Neural cell (in vitro differentiated cells): ENCODE results near the gene MTRF1. TPM values are rescaled to one million over a fixed set of nuclear protein-coding genes. Genes with fewer than 3 reads are reported as not detected.

Experiments used
- H2AFZ ChIP-seq: fragments of 200-600, 300-800 bp; sonication (generic), shearing (Covaris generic); 2 replicates; pipeline ENCODE4 v1.6.0; 2014; ENCODE audit warnings: low read depth, mild to moderate bottlenecking, antibody characterized with exemption, low read length, moderate library complexity
- H3F3A ChIP-seq: fragments of 200-600 bp; shearing (Covaris generic); 2 replicates; pipeline ENCODE4 v1.6.1; 2016; ENCODE audit warnings: mild to moderate bottlenecking, moderate library complexity, mixed read lengths, antibody characterized with exemption, low read length; ENCODE audit not compliant: insufficient read depth, poor library complexity, severe bottlenecking
- H3K27ac ChIP-seq: fragments of 200-600, 300-800 bp; sonication (generic), shearing (Covaris generic); 2 replicates; pipeline ENCODE4 v1.5.1; 2014; ENCODE audit warnings: mild to moderate bottlenecking, low read length, moderate library complexity
- H3K27me3 ChIP-seq: fragments of 300-800, 200-600 bp; sonication (generic), shearing (Covaris generic); 2 replicates; pipeline ENCODE4 v1.6.0; 2014; ENCODE audit warnings: mild to moderate bottlenecking, low read depth, low read length, moderate library complexity; ENCODE audit not compliant: insufficient read depth
- H3K36me3 ChIP-seq: fragments of 300-800, 200-600 bp; sonication (generic), shearing (Covaris generic); 2 replicates; pipeline ENCODE4 v1.5.1; 2014; ENCODE audit warnings: mild to moderate bottlenecking, antibody characterized with exemption, low read length, moderate library complexity; ENCODE audit not compliant: insufficient read depth
- H3K4me2 ChIP-seq: fragments of 300-800, 200-600 bp; sonication (generic), shearing (Covaris generic); 2 replicates; pipeline ENCODE4 v1.6.0; 2014; ENCODE audit warnings: mild to moderate bottlenecking, low read length
- H3K4me3 ChIP-seq: fragments of 300-800, 200-600 bp; sonication (generic), shearing (Covaris generic); 2 replicates; pipeline ENCODE4 v1.5.1; 2014; ENCODE audit warnings: mild to moderate bottlenecking, low read length, moderate library complexity
- H3K79me2 ChIP-seq: fragments of 200-600 bp; shearing (Covaris generic); replicated peaks from 2 replicates; pipeline ENCODE4 v1.6.0; 2014; ENCODE audit warnings: mild to moderate bottlenecking, low read length, moderate library complexity; ENCODE audit not compliant: insufficient read depth
- H3K9ac ChIP-seq: fragments of 300-800, 200-600 bp; sonication (generic), shearing (Covaris generic); 2 replicates; pipeline ENCODE4 v1.6.1; 2016; ENCODE audit warnings: mild to moderate bottlenecking, low read length, mixed read lengths
- H3K9me2 ChIP-seq: fragments of 200-600 bp; shearing (Covaris generic); 2 replicates; pipeline ENCODE4 v1.6.1; 2016; ENCODE audit warnings: mild to moderate bottlenecking, low read length, mixed read lengths; ENCODE audit not compliant: insufficient read depth
- H3K9me3 ChIP-seq: fragments of 200-600, 300-800 bp; sonication (generic), shearing (Covaris generic); 2 replicates; pipeline ENCODE4 v1.6.1; 2016; ENCODE audit warnings: mild to moderate bottlenecking, mixed run types, low read length, moderate library complexity, mixed read lengths
- H4K20me1 ChIP-seq: fragments of 200-600 bp; shearing (Covaris generic); 2 replicates; pipeline ENCODE4 v1.6.1; 2016; ENCODE audit warnings: mild to moderate bottlenecking, mixed run types; ENCODE audit not compliant: insufficient read depth
- CTCF ChIP-seq: fragments of 450-650 bp; IDR thresholded peaks from 2 replicates; pipeline ENCODE4 v1.5.1; 2014; ENCODE audit warnings: antibody characterized with exemption, mild to moderate bottlenecking, moderate library complexity; ENCODE audit not compliant: poor library complexity, severe bottlenecking
- EP300 ChIP-seq: fragments of 450-650 bp; conservative IDR thresholded peaks from 2 replicates; pipeline ENCODE4 v1.6.1; 2014; ENCODE audit warnings: antibody characterized with exemption, mild to moderate bottlenecking, moderate library complexity; ENCODE audit not compliant: poor library complexity, severe bottlenecking
- EZH2 ChIP-seq: fragments of 200-600, 300-800 bp; shearing (Covaris generic), sonication (generic); IDR thresholded peaks from 2 replicates; pipeline ENCODE4 v1.6.1; 2014; ENCODE audit warnings: antibody characterized with exemption, low read length, borderline replicate concordance, mild to moderate bottlenecking; ENCODE audit not compliant: insufficient read depth, poor library complexity, severe bottlenecking
- MXI1 ChIP-seq: fragments of 450-650 bp; conservative IDR thresholded peaks from 2 replicates; pipeline ENCODE4 v1.6.1; 2014; ENCODE audit warnings: antibody characterized with exemption, mild to moderate bottlenecking; ENCODE audit not compliant: poor library complexity, severe bottlenecking
- POLR2AphosphoS5 ChIP-seq: IDR thresholded peaks from 2 replicates; pipeline ENCODE4 v1.6.1; 2012
- RAD21 ChIP-seq: fragments of 450-650 bp; conservative IDR thresholded peaks from 2 replicates; pipeline ENCODE4 v1.6.1; 2014; ENCODE audit warnings: antibody characterized with exemption, mild to moderate bottlenecking, moderate library complexity
- REST ChIP-seq: IDR thresholded peaks from 2 replicates; pipeline ENCODE4 v1.6.1; 2012; ENCODE audit warnings: borderline replicate concordance
- SMC3 ChIP-seq: fragments of 450-650 bp; conservative IDR thresholded peaks from 2 replicates; pipeline ENCODE4 v1.6.1; 2014; ENCODE audit warnings: antibody characterized with exemption, mild to moderate bottlenecking, moderate library complexity; ENCODE audit not compliant: poor library complexity
- TAF1 ChIP-seq: IDR thresholded peaks from 2 replicates; pipeline ENCODE4 v1.6.1; 2012; ENCODE audit warnings: low read depth
- polyA plus RNA-seq: library from polyadenylated mRNA; depleted of rRNA; stranded (reverse); fragments of >200 nt; gene quantifications from 2 replicates; pipeline ENCODE4 v1.2.3, GENCODE V29; 2014

Gene MTRF1
- polyA plus RNA-seq, 1 donor from 2014 or later, result 15.7 TPM

GRCh38 chr13:41216160-41216559 is 47.2 kb downstream of the MTRF1 start:
- no peaks in the 10 kb centered on the region for H3F3A ChIP-seq
- H3K9me3 ChIP-seq, result no peaks in the 10 kb centered on the region
- no peak overlapping the region for H3K4me3 ChIP-seq
- no peaks in the 10 kb centered on the region for H3K36me3 ChIP-seq
- no peak overlapping the region for H2AFZ ChIP-seq
- H3K27ac ChIP-seq, result no peak overlapping the region
- no peaks in the 10 kb centered on the region for H3K27me3 ChIP-seq
- H3K9me2 ChIP-seq, result no peaks in the 10 kb centered on the region
- no peak overlapping the region for H3K4me2 ChIP-seq
- no peaks in the 10 kb centered on the region for H4K20me1 ChIP-seq
- no peak overlapping the region for H3K9ac ChIP-seq
- no peaks in the 10 kb centered on the region for H3K79me2 ChIP-seq
- TF ChIP-seq EZH2 (no peak), MXI1 (no peak), REST (no peak), RAD21 (no peak), TAF1 (no peak), POLR2AphosphoS5 (no peak), EP300 (no peak), SMC3 (no peak), CTCF (no peak)

- Histone ChIP-seq H3K27me3 (no peaks in the 10 kb centered on the region), H4K20me1 (no peaks in the 10 kb centered on the region), H3K36me3 (no peaks in the 10 kb centered on the region), H3K79me2 (no peaks in the 10 kb centered on the region), H3F3A (no peaks in the 10 kb centered on the region), H2AFZ (no peak overlapping the region), H3K9me2 (no peaks in the 10 kb centered on the region), H3K27ac (no peak overlapping the region), H3K9ac (no peak overlapping the region), H3K4me2 (no peak overlapping the region), H3K4me3 (no peak overlapping the region), H3K9me3 (no peaks in the 10 kb centered on the region)
- TF ChIP-seq POLR2AphosphoS5, result no peak
- no peak for TF ChIP-seq CTCF
- no peak for TF ChIP-seq MXI1
- TF ChIP-seq EZH2, result no peak
- TF ChIP-seq SMC3, result no peak
- TF ChIP-seq REST, result no peak
- no peak for TF ChIP-seq EP300
- TF ChIP-seq RAD21, result no peak
Observed at GRCh38 chr13:41213919-41214318, 49.5 kb downstream of the MTRF1 start.
